Panc1 (cell line): Measurements from ENCODE around the gene PPP3CB. TPM values are rescaled to one million over a fixed set of nuclear protein-coding genes. Genes with fewer than 3 reads are reported as not detected.

Experiments
- ATAC-seq: fragments of 200-7000 bp; cut with Tn5 transposase; 2 replicates; pipeline ENCODE4 v1.9.1; 2020; ENCODE audit warnings: mild to moderate bottlenecking, moderate library complexity
- BruUV-seq: library from RNA; stranded (reverse); fragments of 400-500 nt; replicated peaks from 2 replicates; lab custom pipeline; 2021; lab: Mats Ljungman, UMichigan
- CTCF ChIA-PET: fragments of 300-600 bp; sonication (Branson Sonifier 250); formaldehyde crosslinking; loops from one replicate; lab custom pipeline; 2022; ENCODE audit warnings: antibody characterized with exemption; lab: Charles Lee
- POLR2A ChIA-PET: fragments of 300-600 bp; sonication (Branson Sonifier 250); formaldehyde crosslinking; loops from one replicate; lab custom pipeline; 2022; ENCODE audit warnings: antibody characterized with exemption; lab: Charles Lee
- DNase-seq: peaks from one replicate; pipeline ENCODE4 v3.0.0-alpha.2; 2010; ENCODE audit warnings: low read depth, low spot score
- H3K27ac ChIP-seq: 2 replicates; pipeline ENCODE4 v1.5.1; 2011; ENCODE audit warnings: mild to moderate bottlenecking, low read length, inconsistent platforms
- H3K27me3 ChIP-seq: fragments of 200-500 bp; sonication (Bioruptor generic); 2 replicates; pipeline ENCODE4 v1.6.0; 2014; ENCODE audit warnings: low read length, inconsistent platforms; ENCODE audit not compliant: control insufficient read depth, insufficient read depth
- H3K36me3 ChIP-seq: fragments of 200-500 bp; sonication (Bioruptor generic); 2 replicates; pipeline ENCODE4 v1.5.1; 2014; ENCODE audit warnings: inconsistent platforms, mild to moderate bottlenecking, low read length, moderate library complexity; ENCODE audit not compliant: control insufficient read depth, insufficient read depth
- H3K4me1 ChIP-seq: 2 replicates; pipeline ENCODE4 v1.5.1; 2011; ENCODE audit warnings: inconsistent platforms, mild to moderate bottlenecking, low read length, moderate library complexity; ENCODE audit not compliant: control insufficient read depth, insufficient read depth
- H3K4me3 ChIP-seq, 2 experiments: 2 replicates each; pipeline ENCODE4 v1.5.1; 2011 to 2012; ENCODE audit warnings: low read depth in 2 of 2, low read length in 2 of 2, mild to moderate bottlenecking in 2 of 2, inconsistent platforms in 1 of 2, moderate library complexity in 1 of 2
- H3K9me3 ChIP-seq: fragments of 200-500 bp; sonication (Bioruptor generic); 2 replicates; pipeline ENCODE4 v1.5.1; 2014; ENCODE audit warnings: low read depth, mild to moderate bottlenecking, inconsistent platforms, low read length, moderate library complexity; ENCODE audit not compliant: control insufficient read depth, insufficient read depth
- POLR2AphosphoS5 ChIP-seq: IDR thresholded peaks from 2 replicates; pipeline ENCODE4 v1.6.1; 2012; ENCODE audit warnings: mild to moderate bottlenecking, low read depth, low read length, moderate library complexity
- SIN3A ChIP-seq: IDR thresholded peaks from 2 replicates; pipeline ENCODE4 v1.6.1; 2012; ENCODE audit warnings: low read depth, mild to moderate bottlenecking, low read length, moderate library complexity, borderline replicate concordance; ENCODE audit not compliant: insufficient read depth
- TCF7L2 ChIP-seq: IDR thresholded peaks from 2 replicates; pipeline ENCODE4 v1.6.1; 2011; ENCODE audit warnings: mild to moderate bottlenecking, low read depth, low read length, inconsistent platforms
- in situ Hi-C: cut with HindIII; loops from 2 replicates; pipeline ENCODE4 v1.10.0; 2016; ENCODE audit warnings: low sequenced_read_pairs, low pct_unique_long_range_greater_than_20kb
- intact Hi-C: fragments of 100-400 bp; cut with micrococcal nuclease; formaldehyde crosslinking; loops from one replicate; pipeline ENCODE4 v1.10.0; 2022; ENCODE audit not compliant: unreplicated experiment
- total RNA-seq: library from RNA; stranded (reverse); gene quantifications from one replicate; pipeline ENCODE4 v1.2.1, GENCODE V29; 2021; ENCODE audit not compliant: unreplicated experiment
- TF ChIP-seq, protein P1 (sequence below): fragments of 450-650 bp; IDR thresholded peaks from 2 replicates; pipeline ENCODE4 v1.5.1; 2017; ENCODE audit warnings: mild to moderate bottlenecking
- TF ChIP-seq, protein P2 (sequence below), 2 experiments: IDR thresholded peaks; 2 replicates each; pipeline ENCODE4 v1.6.1; 2011 to 2012; ENCODE audit warnings: low read depth in 2 of 2, control low read depth in 1 of 2, low read length in 1 of 2, mild to moderate bottlenecking in 1 of 2, moderate library complexity in 1 of 2; ENCODE audit not compliant: insufficient read depth in 1 of 2

PPP3CB gene
- total RNA-seq, 1 experiment from 2014 or later: 34.8 TPM

- CTCF ChIA-PET: no interaction called here
- TF ChIP-seq, protein P1, sequence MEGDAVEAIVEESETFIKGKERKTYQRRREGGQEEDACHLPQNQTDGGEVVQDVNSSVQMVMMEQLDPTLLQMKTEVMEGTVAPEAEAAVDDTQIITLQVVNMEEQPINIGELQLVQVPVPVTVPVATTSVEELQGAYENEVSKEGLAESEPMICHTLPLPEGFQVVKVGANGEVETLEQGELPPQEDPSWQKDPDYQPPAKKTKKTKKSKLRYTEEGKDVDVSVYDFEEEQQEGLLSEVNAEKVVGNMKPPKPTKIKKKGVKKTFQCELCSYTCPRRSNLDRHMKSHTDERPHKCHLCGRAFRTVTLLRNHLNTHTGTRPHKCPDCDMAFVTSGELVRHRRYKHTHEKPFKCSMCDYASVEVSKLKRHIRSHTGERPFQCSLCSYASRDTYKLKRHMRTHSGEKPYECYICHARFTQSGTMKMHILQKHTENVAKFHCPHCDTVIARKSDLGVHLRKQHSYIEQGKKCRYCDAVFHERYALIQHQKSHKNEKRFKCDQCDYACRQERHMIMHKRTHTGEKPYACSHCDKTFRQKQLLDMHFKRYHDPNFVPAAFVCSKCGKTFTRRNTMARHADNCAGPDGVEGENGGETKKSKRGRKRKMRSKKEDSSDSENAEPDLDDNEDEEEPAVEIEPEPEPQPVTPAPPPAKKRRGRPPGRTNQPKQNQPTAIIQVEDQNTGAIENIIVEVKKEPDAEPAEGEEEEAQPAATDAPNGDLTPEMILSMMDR: no peak
- TF ChIP-seq TCF7L2 (no peak), POLR2AphosphoS5 (no peak), SIN3A (no peak)
- TF ChIP-seq, protein P2, sequence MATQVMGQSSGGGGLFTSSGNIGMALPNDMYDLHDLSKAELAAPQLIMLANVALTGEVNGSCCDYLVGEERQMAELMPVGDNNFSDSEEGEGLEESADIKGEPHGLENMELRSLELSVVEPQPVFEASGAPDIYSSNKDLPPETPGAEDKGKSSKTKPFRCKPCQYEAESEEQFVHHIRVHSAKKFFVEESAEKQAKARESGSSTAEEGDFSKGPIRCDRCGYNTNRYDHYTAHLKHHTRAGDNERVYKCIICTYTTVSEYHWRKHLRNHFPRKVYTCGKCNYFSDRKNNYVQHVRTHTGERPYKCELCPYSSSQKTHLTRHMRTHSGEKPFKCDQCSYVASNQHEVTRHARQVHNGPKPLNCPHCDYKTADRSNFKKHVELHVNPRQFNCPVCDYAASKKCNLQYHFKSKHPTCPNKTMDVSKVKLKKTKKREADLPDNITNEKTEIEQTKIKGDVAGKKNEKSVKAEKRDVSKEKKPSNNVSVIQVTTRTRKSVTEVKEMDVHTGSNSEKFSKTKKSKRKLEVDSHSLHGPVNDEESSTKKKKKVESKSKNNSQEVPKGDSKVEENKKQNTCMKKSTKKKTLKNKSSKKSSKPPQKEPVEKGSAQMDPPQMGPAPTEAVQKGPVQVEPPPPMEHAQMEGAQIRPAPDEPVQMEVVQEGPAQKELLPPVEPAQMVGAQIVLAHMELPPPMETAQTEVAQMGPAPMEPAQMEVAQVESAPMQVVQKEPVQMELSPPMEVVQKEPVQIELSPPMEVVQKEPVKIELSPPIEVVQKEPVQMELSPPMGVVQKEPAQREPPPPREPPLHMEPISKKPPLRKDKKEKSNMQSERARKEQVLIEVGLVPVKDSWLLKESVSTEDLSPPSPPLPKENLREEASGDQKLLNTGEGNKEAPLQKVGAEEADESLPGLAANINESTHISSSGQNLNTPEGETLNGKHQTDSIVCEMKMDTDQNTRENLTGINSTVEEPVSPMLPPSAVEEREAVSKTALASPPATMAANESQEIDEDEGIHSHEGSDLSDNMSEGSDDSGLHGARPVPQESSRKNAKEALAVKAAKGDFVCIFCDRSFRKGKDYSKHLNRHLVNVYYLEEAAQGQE (IDR thresholded peaks at IDR 0.05; ENCODE audit: insufficient read depth in 1 of 2, low read depth in 2 of 2, low read length in 1 of 2): no peak
- in situ Hi-C loops (no loop called here), intact Hi-C loops (no loop called here)
- Histone ChIP-seq H3K9me3 (no peaks in the 10 kb centered on the region), H3K36me3 (no peaks in the 10 kb centered on the region), H3K4me3 (no peak overlapping the region), H3K4me1 (0 out of 2 replicates have a peak, but pooled peaks cover 3% of the 10 kb centered on the region), H3K27me3 (no peaks in the 10 kb centered on the region), H3K27ac (no peak overlapping the region)
- no TSS peak for BruUV-seq
- DNase-seq (no peak), ATAC-seq (no peak)
- POLR2A ChIA-PET: no interaction called here
These were observed 86.8 kb downstream of the PPP3CB start for GRCh38 chr10:73408978-73409521.

DNA sequence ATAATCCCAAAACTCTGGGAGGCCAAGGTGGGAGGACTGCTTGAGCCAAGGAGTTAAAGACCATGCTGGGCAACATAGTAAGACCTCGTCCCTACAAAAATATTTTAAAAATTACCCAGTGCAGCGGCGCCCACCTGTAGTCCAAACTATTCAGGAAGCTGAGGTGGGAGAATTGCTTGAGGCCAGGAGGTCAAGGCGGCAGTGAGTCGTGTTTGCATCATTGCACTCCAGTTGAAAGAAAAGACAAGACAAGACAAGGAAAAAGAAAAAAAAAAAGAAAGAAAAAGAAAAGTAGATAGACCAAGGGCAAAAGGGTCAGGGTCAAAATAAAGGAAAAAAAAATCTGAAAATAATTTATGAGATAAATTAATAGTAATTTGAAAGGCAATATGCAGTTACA lies 87.8 kb downstream of the PPP3CB start:
- no peaks in the 10 kb centered on the region for H3K27me3 ChIP-seq
- TF ChIP-seq, protein P1: no peak
- TF ChIP-seq TCF7L2 (no peak), SIN3A (no peak), POLR2AphosphoS5 (no peak)
- TF ChIP-seq, protein P2 (IDR thresholded peaks at IDR 0.05; ENCODE audit: insufficient read depth in 1 of 2, low read depth in 2 of 2, low read length in 1 of 2): no peak
- H3K36me3 ChIP-seq: no peaks in the 10 kb centered on the region
- DNase-seq (no peak), ATAC-seq (no peak)
- intact Hi-C loops: no loop called here
- H3K27ac ChIP-seq: no peak overlapping the region
- POLR2A ChIA-PET: interaction anchor here (0.7 kb wide), 1 partner anchor 25 kb away, joined by 8 read pairs; no protein-coding TSS in a partner anchor
- in situ Hi-C loops: no loop called here
- 0 out of 2 replicates have a peak, but pooled peaks cover 3% of the 10 kb centered on the region for H3K4me1 ChIP-seq
- H3K4me3 ChIP-seq: no peak overlapping the region
- CTCF ChIA-PET: interaction anchor here (0.5 kb wide), 1 partner anchor 9 kb away, joined by 4 read pairs; no protein-coding TSS in a partner anchor
- BruUV-seq: no TSS peak
- no peaks in the 10 kb centered on the region for H3K9me3 ChIP-seq
